IMR-90 (cell line): ENCODE measurements around the gene FUT8. TPM values are rescaled to one million over a fixed set of nuclear protein-coding genes. Genes with fewer than 3 reads are reported as not detected.

Experiments
- ATAC-seq: fragments of 200-7000 bp; cut with Tn5 transposase; 2 replicates; pipeline ENCODE4 v1.9.1; 2020; ENCODE audit warnings: low read depth, mild to moderate bottlenecking, moderate library complexity
- BruUV-seq: library from RNA; stranded (reverse); fragments of 400-500 nt; replicated peaks from 2 replicates; lab custom pipeline; 2021; lab: Mats Ljungman, UMichigan
- CTCF ChIA-PET: fragments of 300-600 bp; formaldehyde crosslinking; extraction: SDS; loops from one replicate; lab custom pipeline; 2021; ENCODE audit warnings: antibody characterized with exemption; lab: Yijun Ruan, JAX
- POLR2A ChIA-PET: fragments of 300-600 bp; sonication (Branson Sonifier 250); formaldehyde crosslinking; loops from one replicate; lab custom pipeline; 2022; ENCODE audit warnings: antibody characterized with exemption; ENCODE audit not compliant: unreplicated experiment; lab: Charles Lee
- DNase-seq: peaks from one replicate; pipeline ENCODE4 v3.0.0; 2013
- H2AFZ ChIP-seq: replicated peaks from 2 replicates; pipeline ENCODE3; 2013; ENCODE audit warnings: low read length, mild to moderate bottlenecking; ENCODE audit not compliant: poor library complexity
- H2AK5ac ChIP-seq: 2 replicates; pipeline ENCODE4 v1.6.1; 2013; ENCODE audit warnings: low read depth, low read length, inconsistent platforms
- H2AK9ac ChIP-seq: replicated peaks from 2 replicates; pipeline ENCODE3; 2013; ENCODE audit warnings: mild to moderate bottlenecking, low read depth, low read length, moderate library complexity; ENCODE audit not compliant: poor library complexity
- H2BK120ac ChIP-seq: 2 replicates; pipeline ENCODE4 v1.6.1; 2013; ENCODE audit warnings: low read depth, low read length, inconsistent platforms
- H2BK15ac ChIP-seq: 3 replicates; pipeline ENCODE4 v1.6.1; 2013; ENCODE audit warnings: low read depth, low read length, inconsistent platforms
- H2BK20ac ChIP-seq: 2 replicates; pipeline ENCODE4 v1.6.1; 2013; ENCODE audit warnings: low read depth, mild to moderate bottlenecking, inconsistent platforms, low read length, moderate library complexity
- H2BK5ac ChIP-seq: 2 replicates; pipeline ENCODE4 v1.6.1; 2013; ENCODE audit warnings: mild to moderate bottlenecking, low read depth, low read length, inconsistent platforms; ENCODE audit not compliant: poor library complexity, severe bottlenecking
- H3K14ac ChIP-seq: replicated peaks from 2 replicates; pipeline ENCODE4 v1.6.1; 2013; ENCODE audit warnings: low read depth, low read length, inconsistent platforms
- H3K18ac ChIP-seq: 2 replicates; pipeline ENCODE4 v1.6.1; 2013; ENCODE audit warnings: low read depth, low read length, control low read depth
- H3K23ac ChIP-seq: 2 replicates; pipeline ENCODE4 v1.6.1; 2013; ENCODE audit warnings: low read depth, low read length, inconsistent platforms
- H3K27ac ChIP-seq: 2 replicates; pipeline ENCODE4 v1.5.1; 2013; ENCODE audit warnings: mild to moderate bottlenecking, control low read depth, low read length; ENCODE audit not compliant: insufficient read depth
- H3K27me3 ChIP-seq: 2 replicates; pipeline ENCODE4 v1.6.1; 2013; ENCODE audit warnings: low read length; ENCODE audit not compliant: control insufficient read depth, insufficient read depth
- H3K36me3 ChIP-seq: 2 replicates; pipeline ENCODE4 v1.6.1; 2013; ENCODE audit warnings: low read length, mixed read lengths; ENCODE audit not compliant: control insufficient read depth, insufficient read depth
- H3K4ac ChIP-seq: 2 replicates; pipeline ENCODE4 v1.6.1; 2013; ENCODE audit warnings: low read depth, low read length, inconsistent platforms
- H3K4me1 ChIP-seq: 2 replicates; pipeline ENCODE4 v1.6.1; 2013; ENCODE audit warnings: low read length, mixed read lengths; ENCODE audit not compliant: control insufficient read depth, insufficient read depth
- H3K4me2 ChIP-seq: 2 replicates; pipeline ENCODE4 v1.6.1; 2013; ENCODE audit warnings: low read depth, mild to moderate bottlenecking, control low read depth, low read length, moderate library complexity
- H3K4me3 ChIP-seq: 2 replicates; pipeline ENCODE4 v1.5.1; 2013; ENCODE audit warnings: low read depth, mild to moderate bottlenecking, control low read depth, low read length, moderate library complexity; ENCODE audit not compliant: insufficient read depth
- H3K56ac ChIP-seq: 2 replicates; pipeline ENCODE4 v1.6.1; 2013; ENCODE audit warnings: low read length, inconsistent platforms; ENCODE audit not compliant: insufficient read depth; ENCODE audit errors: extremely low read depth
- H3K79me1 ChIP-seq, 2 experiments: 2 replicates each; pipeline ENCODE4 v1.6.1; 2013; ENCODE audit warnings: low read length in 2 of 2, inconsistent platforms in 1 of 2, low read depth in 1 of 2
- H3K9ac ChIP-seq: 2 replicates; pipeline ENCODE4 v1.6.1; 2013; ENCODE audit warnings: low read depth, low read length, control low read depth
- H3K9me1 ChIP-seq: 2 replicates; pipeline ENCODE4 v1.6.1; 2013; ENCODE audit warnings: low read length, inconsistent platforms; ENCODE audit not compliant: insufficient read depth
- H3K9me3 ChIP-seq: 2 replicates; pipeline ENCODE4 v1.6.1; 2013; ENCODE audit warnings: low read length; ENCODE audit not compliant: control insufficient read depth, insufficient read depth
- H4K20me1 ChIP-seq: 2 replicates; pipeline ENCODE4 v1.6.1; 2013; ENCODE audit warnings: low read length, inconsistent platforms; ENCODE audit not compliant: insufficient read depth
- H4K5ac ChIP-seq: 2 replicates; pipeline ENCODE4 v1.6.1; 2013; ENCODE audit warnings: mild to moderate bottlenecking, low read depth, low read length, control low read depth
- H4K8ac ChIP-seq, 2 experiments: 2 replicates each; pipeline ENCODE4 v1.6.1; 2013; ENCODE audit warnings: low read depth in 2 of 2, low read length in 2 of 2, control low read depth in 1 of 2, inconsistent platforms in 1 of 2
- H4K91ac ChIP-seq: 2 replicates; pipeline ENCODE4 v1.6.1; 2013; ENCODE audit warnings: low read depth, low read length, inconsistent platforms; ENCODE audit not compliant: insufficient read depth
- CEBPB ChIP-seq: IDR thresholded peaks from 2 replicates; pipeline ENCODE4 v1.6.1; 2012; ENCODE audit warnings: low read depth, low read length, improper control_type of control experiment
- CHD1 ChIP-seq: IDR thresholded peaks from 2 replicates; pipeline ENCODE4 v1.6.1; 2012; ENCODE audit warnings: low read depth, low read length, improper control_type of control experiment
- CTCF ChIP-seq: conservative IDR thresholded peaks from 2 replicates; pipeline ENCODE4 v1.5.1; 2012; ENCODE audit warnings: mild to moderate bottlenecking, low read depth, low read length, improper control_type of control experiment
- ELK1 ChIP-seq: fragments of 150-350 bp; IDR thresholded peaks from 2 replicates; pipeline ENCODE4 v1.6.1; 2016; ENCODE audit warnings: low read depth, mild to moderate bottlenecking, low read length, moderate library complexity, borderline replicate concordance
- FOS ChIP-seq: fragments of 150-350 bp; IDR thresholded peaks from 2 replicates; pipeline ENCODE4 v1.6.1; 2016; ENCODE audit warnings: low read depth, low read length
- MAFK ChIP-seq: IDR thresholded peaks from 2 replicates; pipeline ENCODE4 v1.6.1; 2012; ENCODE audit warnings: low read depth, low read length, improper control_type of control experiment
- MAZ ChIP-seq: IDR thresholded peaks from 2 replicates; pipeline ENCODE4 v1.6.1; 2012; ENCODE audit warnings: low read depth, mild to moderate bottlenecking, low read length, improper control_type of control experiment, moderate library complexity, borderline replicate concordance
- MXI1 ChIP-seq: IDR thresholded peaks from 2 replicates; pipeline ENCODE4 v1.6.1; 2012; ENCODE audit warnings: low read depth, mild to moderate bottlenecking, low read length, moderate library complexity, borderline replicate concordance
- RAD21 ChIP-seq: IDR thresholded peaks from 2 replicates; pipeline ENCODE4 v1.6.1; 2012; ENCODE audit warnings: low read length, improper control_type of control experiment
- RCOR1 ChIP-seq: IDR thresholded peaks from 2 replicates; pipeline ENCODE4 v1.6.1; 2012; ENCODE audit warnings: mild to moderate bottlenecking, low read length, improper control_type of control experiment; ENCODE audit not compliant: insufficient replicate concordance
- SMC3 ChIP-seq: fragments of 150-350 bp; IDR thresholded peaks from 2 replicates; pipeline ENCODE4 v1.6.1; 2016; ENCODE audit warnings: low read depth, mild to moderate bottlenecking, antibody characterized with exemption, low read length, moderate library complexity
- USF2 ChIP-seq: fragments of 150-350 bp; IDR thresholded peaks from 2 replicates; pipeline ENCODE4 v1.6.1; 2017; ENCODE audit warnings: mild to moderate bottlenecking, antibody characterized with exemption, low read length, low read depth
- WGBS, 2 experiments: methylation state at CpG; one replicate each; pipeline versions ENCODE4 v1.1.5 to v1.1.7; 2013; ENCODE audit warnings: missing lambda C conversion rate in 2 of 2; ENCODE audit not compliant: insufficient read length in 1 of 2; ENCODE audit errors: extremely low coverage in 2 of 2; 5-methylcytosine and 5-hydroxymethylcytosine counted together
- dilution Hi-C: fragments of 300-500 bp; cut with HindIII; formaldehyde crosslinking; loops from one replicate; pipeline ENCODE4 v1.14.3; 2018; ENCODE audit warnings: low sequenced_read_pairs; ENCODE audit not compliant: unreplicated experiment
- in situ Hi-C: fragments of 300-500 bp; cut with MboI; formaldehyde crosslinking; loops from 3 replicates; pipeline ENCODE4 v1.14.3; 2019; ENCODE audit warnings: low sequenced_read_pairs, inconsistent platforms, mixed read lengths
- intact Hi-C: fragments of 100-400 bp; cut with micrococcal nuclease; formaldehyde crosslinking; loops from 2 replicates; pipeline ENCODE4 v1.10.0; 2022
- polyA plus RNA-seq, 3 experiments: library from polyadenylated mRNA; depleted of rRNA; stranded (reverse); fragments of >200 nt; gene quantifications; 2 replicates each; pipeline ENCODE4 v1.2.3, GENCODE V29; 2012; ENCODE audit warnings: low replicate concordance in 1 of 3
- total RNA-seq: library from RNA; depleted of rRNA; stranded (reverse); fragments of >200 nt; gene quantifications from 2 replicates; pipeline ENCODE4 v1.2.3, GENCODE V29; 2012

The FUT8 gene
- total and polyA plus RNA-seq, 2 of the 4 experiments (the other 2 are of a cell fraction): 15.6 to 72.9 TPM

- in situ Hi-C loops (no loop called here), intact Hi-C loops (no loop called here), dilution Hi-C loops (no loop called here)
- Histone ChIP-seq H3K9ac (no peak overlapping the region), H2BK15ac (no peak overlapping the region), H4K91ac (no peak overlapping the region), H4K20me1 (no peaks in the 10 kb centered on the region), H3K23ac (no peak overlapping the region), H3K9me3 (no peaks in the 10 kb centered on the region), H3K9me1 (no peaks in the 10 kb centered on the region), H2AFZ (no peak overlapping the region), H3K18ac (no peak overlapping the region), H3K4me3 (no peak overlapping the region), H3K4ac (no peak overlapping the region), H2AK5ac (no peak overlapping the region), H2BK5ac (no peak overlapping the region), H3K27me3 (no peaks in the 10 kb centered on the region), H3K27ac (no peak overlapping the region), H3K36me3 (no peaks in the 10 kb centered on the region), H3K56ac (no peak overlapping the region), H3K4me1 (no peaks in the 10 kb centered on the region), H4K5ac (no peak overlapping the region), H2BK20ac (no peak overlapping the region), H4K8ac (no peak overlapping the region), H3K79me1 (peaks cover 0 to 24% of the 10 kb centered on the region in 2 experiments; a peak in 3 of 4 replicates), H2BK120ac (no peak overlapping the region), H2AK9ac (no peak overlapping the region), H3K4me2 (no peak overlapping the region), H3K14ac (no peak overlapping the region)
- POLR2A ChIA-PET: interaction anchor here (0.6 kb wide), 1 partner anchor 281 kb away, joined by 4 read pairs; no protein-coding TSS in a partner anchor
- CTCF ChIA-PET: no interaction called here
- BruUV-seq: no TSS peak
- WGBS, 2 experiments: 94% methylated on average over 3 of the region's 13 CpGs; no CpG with 5 or more reads in 1 of the 2 experiments
- TF ChIP-seq CHD1 (no peak), USF2 (no peak), CEBPB (no peak), ELK1 (no peak), FOS (no peak), RCOR1 (no peak), CTCF (no peak), MXI1 (no peak), MAZ (no peak), RAD21 (no peak), SMC3 (no peak), MAFK (no peak)
- DNase-seq: no peak
- ATAC-seq: no peak
Observed at GRCh38 chr14:65470404-65470880, 57.9 kb downstream of the FUT8 start.
